ENCODE measurements around the gene NCOA7. TPM values are rescaled to one million over a fixed set of nuclear protein-coding genes. Genes with fewer than 3 reads are reported as not detected.

NCOA7 gene
- total RNA-seq, 1 donor from 2014 or later: 7.7 TPM

DNA sequence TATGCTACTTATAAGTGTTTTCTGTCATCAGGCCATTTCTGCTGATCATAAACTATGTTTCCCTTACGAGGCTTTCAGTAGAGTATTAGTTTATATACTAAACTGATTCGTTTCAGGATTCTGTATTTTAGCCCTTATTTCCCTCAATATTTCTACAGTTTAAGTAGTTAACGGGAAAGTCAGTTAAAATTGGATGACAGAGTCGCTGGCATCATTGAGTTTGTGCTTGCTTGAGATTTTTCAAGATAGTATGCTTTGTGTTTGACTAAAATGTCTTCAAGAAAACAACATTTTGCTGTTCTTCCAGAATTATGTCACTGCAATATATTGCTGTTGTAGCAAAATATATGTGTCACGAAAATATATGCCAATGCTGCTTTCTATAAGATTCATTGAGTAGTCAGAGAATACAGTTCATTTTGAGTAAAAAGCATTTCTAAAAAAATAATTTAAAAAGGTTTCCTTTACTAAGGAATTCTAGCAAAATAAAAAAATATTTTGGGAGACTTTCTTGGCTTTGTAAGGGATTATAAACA lies 51.4 kb downstream of the NCOA7 start:
- no peaks in the 10 kb centered on the region for H4K20me1 ChIP-seq (ENCODE audit: low read depth)
- no peaks in the 10 kb centered on the region for H3K4me1 ChIP-seq
- H3K9ac ChIP-seq: no peak overlapping the region
- H3K4me1 Mint-ChIP-seq: no peaks in the 10 kb centered on the region
- H3K4me2 ChIP-seq: no peak overlapping the region
- H3K27me3 ChIP-seq: no peaks in the 10 kb centered on the region
- H3K9me3 Mint-ChIP-seq: no peaks in the 10 kb centered on the region
- H3K4me3 Mint-ChIP-seq: no peak overlapping the region
- H2AFZ ChIP-seq (replicated peaks): no peak overlapping the region
- no peaks in the 10 kb centered on the region for H3K79me2 ChIP-seq (ENCODE audit: low read depth)
- H3K36me3 Mint-ChIP-seq: no peaks in the 10 kb centered on the region
- no peak overlapping the region for H3K27ac Mint-ChIP-seq
- no peak for DNase-seq (ENCODE audit: low spot score)
- H3K4me3 ChIP-seq: no peak overlapping the region
- H3K27me3 Mint-ChIP-seq (ENCODE audit: insufficient read depth, low read depth): peaks cover 2% of the 10 kb centered on the region
- H3F3A ChIP-seq (ENCODE audit: low read depth): no peaks in the 10 kb centered on the region
- no peaks in the 10 kb centered on the region for H3K36me3 ChIP-seq
- no peak for TF ChIP-seq EZH2 (IDR thresholded peaks at IDR 0.05)
- TF ChIP-seq EZH2phosphoT487 (IDR thresholded peaks at IDR 0.05): no peak
- TF ChIP-seq, protein P1, sequence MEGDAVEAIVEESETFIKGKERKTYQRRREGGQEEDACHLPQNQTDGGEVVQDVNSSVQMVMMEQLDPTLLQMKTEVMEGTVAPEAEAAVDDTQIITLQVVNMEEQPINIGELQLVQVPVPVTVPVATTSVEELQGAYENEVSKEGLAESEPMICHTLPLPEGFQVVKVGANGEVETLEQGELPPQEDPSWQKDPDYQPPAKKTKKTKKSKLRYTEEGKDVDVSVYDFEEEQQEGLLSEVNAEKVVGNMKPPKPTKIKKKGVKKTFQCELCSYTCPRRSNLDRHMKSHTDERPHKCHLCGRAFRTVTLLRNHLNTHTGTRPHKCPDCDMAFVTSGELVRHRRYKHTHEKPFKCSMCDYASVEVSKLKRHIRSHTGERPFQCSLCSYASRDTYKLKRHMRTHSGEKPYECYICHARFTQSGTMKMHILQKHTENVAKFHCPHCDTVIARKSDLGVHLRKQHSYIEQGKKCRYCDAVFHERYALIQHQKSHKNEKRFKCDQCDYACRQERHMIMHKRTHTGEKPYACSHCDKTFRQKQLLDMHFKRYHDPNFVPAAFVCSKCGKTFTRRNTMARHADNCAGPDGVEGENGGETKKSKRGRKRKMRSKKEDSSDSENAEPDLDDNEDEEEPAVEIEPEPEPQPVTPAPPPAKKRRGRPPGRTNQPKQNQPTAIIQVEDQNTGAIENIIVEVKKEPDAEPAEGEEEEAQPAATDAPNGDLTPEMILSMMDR (IDR thresholded peaks at IDR 0.05): no peak
- no peak overlapping the region for H3K27ac ChIP-seq
- no peaks in the 10 kb centered on the region for H3K9me3 ChIP-seq (ENCODE audit: low read depth)

GRCh38 chr6:125843593-125843992 lies 52.8 kb downstream of the NCOA7 start:
- Histone ChIP-seq H3K4me2 (no peak overlapping the region), H3K4me1 (no peaks in the 10 kb centered on the region), H3K9me3 (ENCODE audit: low read depth) (no peaks in the 10 kb centered on the region), H3K36me3 (no peaks in the 10 kb centered on the region), H3K27ac (no peak overlapping the region), H3F3A (ENCODE audit: low read depth) (no peaks in the 10 kb centered on the region), H4K20me1 (ENCODE audit: low read depth) (no peaks in the 10 kb centered on the region), H3K4me3 (no peak overlapping the region), H3K9ac (no peak overlapping the region), H3K27me3 (no peaks in the 10 kb centered on the region), H3K79me2 (ENCODE audit: low read depth) (no peaks in the 10 kb centered on the region), H2AFZ (replicated peaks) (no peak overlapping the region)
- Mint-ChIP-seq H3K4me3 (no peak overlapping the region), H3K27ac (no peak overlapping the region), H3K27me3 (ENCODE audit: insufficient read depth, low read depth) (peaks cover 2% of the 10 kb centered on the region), H3K36me3 (no peaks in the 10 kb centered on the region), H3K4me1 (no peaks in the 10 kb centered on the region), H3K9me3 (no peaks in the 10 kb centered on the region)
- TF ChIP-seq EZH2 (IDR thresholded peaks at IDR 0.05) (no peak), EZH2phosphoT487 (IDR thresholded peaks at IDR 0.05) (no peak)
- TF ChIP-seq, protein P1 (IDR thresholded peaks at IDR 0.05): no peak
- DNase-seq (ENCODE audit: low spot score): no peak

DNA sequence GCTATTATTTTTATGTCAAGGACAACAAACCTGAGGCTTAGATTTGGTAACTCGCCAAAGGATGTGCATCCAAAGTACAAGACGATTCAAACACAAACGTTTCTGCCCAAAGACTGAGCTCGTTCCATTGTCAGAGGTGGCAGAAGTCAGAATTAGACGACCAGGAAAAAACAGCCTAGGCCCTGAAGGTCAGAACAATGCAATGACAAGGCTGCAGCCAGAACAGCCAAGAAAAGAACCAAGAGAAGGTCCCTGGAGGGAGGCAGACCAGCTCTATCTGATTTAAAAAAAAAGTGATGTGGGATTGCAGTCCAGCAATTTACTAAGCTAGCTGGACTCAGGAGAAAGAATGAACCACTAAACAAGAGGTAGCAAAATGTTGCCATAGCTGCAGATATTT lies 54.2 kb downstream of the NCOA7 start:
- no peaks in the 10 kb centered on the region for H3F3A ChIP-seq (ENCODE audit: low read depth)
- no peaks in the 10 kb centered on the region for H3K9me3 ChIP-seq (ENCODE audit: low read depth)
- H3K9me3 Mint-ChIP-seq: no peaks in the 10 kb centered on the region
- H3K9ac ChIP-seq: no peak overlapping the region
- no peak overlapping the region for H3K27ac ChIP-seq
- no peak overlapping the region for H3K4me3 Mint-ChIP-seq
- H3K27me3 Mint-ChIP-seq (ENCODE audit: insufficient read depth, low read depth): peaks cover 2% of the 10 kb centered on the region
- no peak for DNase-seq (ENCODE audit: low spot score)
- no peaks in the 10 kb centered on the region for H3K36me3 Mint-ChIP-seq
- no peaks in the 10 kb centered on the region for H4K20me1 ChIP-seq (ENCODE audit: low read depth)
- no peaks in the 10 kb centered on the region for H3K27me3 ChIP-seq
- no peaks in the 10 kb centered on the region for H3K79me2 ChIP-seq (ENCODE audit: low read depth)
- no peak overlapping the region for H3K27ac Mint-ChIP-seq
- no peaks in the 10 kb centered on the region for H3K36me3 ChIP-seq
- H2AFZ ChIP-seq (replicated peaks): no peak overlapping the region
- no peaks in the 10 kb centered on the region for H3K4me1 ChIP-seq
- H3K4me2 ChIP-seq: no peak overlapping the region
- no peak overlapping the region for H3K4me3 ChIP-seq
- no peaks in the 10 kb centered on the region for H3K4me1 Mint-ChIP-seq
- TF ChIP-seq EZH2phosphoT487 (IDR thresholded peaks at IDR 0.05): no peak
- no peak for TF ChIP-seq EZH2 (IDR thresholded peaks at IDR 0.05)
- TF ChIP-seq, protein P1 (IDR thresholded peaks at IDR 0.05): no peak
